ENCODE data around the gene EMID1.

The EMID1 gene

GRCh38 chr22:29205594-29206371 is at the start of gene EMID1:
Gene EMID1 (plus strand): TSS chr22:29205896. CDS start chr22:29206039, 143 bp downstream.
- peak; percentile 16 for DNase-seq (ENCODE audit: low read depth)
- TF ChIP-seq CTCF (IDR thresholded peaks at IDR 0.05; ENCODE audit: low read length, missing control alignments), result no peak
- H3K4me3 ChIP-seq (replicated peaks; ENCODE audit: low read depth, low read length), result peak within 1 kb of the TSS; percentile 47

- TF ChIP-seq CTCF (IDR thresholded peaks at IDR 0.05; ENCODE audit: low read length, missing control alignments), result no peak
- H3K4me3 ChIP-seq (replicated peaks; ENCODE audit: low read depth, low read length), result no peak overlapping the region
- no peak for DNase-seq (ENCODE audit: low read depth)
Observed at GRCh38 chr22:29155966-29156365, 49.7 kb upstream of the EMID1 start.

- no peak overlapping the region for H3K4me3 ChIP-seq (replicated peaks; ENCODE audit: low read depth, low read length)
- TF ChIP-seq CTCF (IDR thresholded peaks at IDR 0.05; ENCODE audit: low read length, missing control alignments), result peak; percentile 26
- peak; percentile 6 for DNase-seq (ENCODE audit: low read depth)
Observed at GRCh38 chr22:29156507-29156906, 49.2 kb upstream of the EMID1 start.

GRCh38 chr22:29157759-29158535 is 47.7 kb upstream of the EMID1 start:
- no peak for DNase-seq (ENCODE audit: low read depth)
- no peak for TF ChIP-seq CTCF (IDR thresholded peaks at IDR 0.05; ENCODE audit: low read length, missing control alignments)
- H3K4me3 ChIP-seq (replicated peaks; ENCODE audit: low read depth, low read length), result no peak overlapping the region

GRCh38 chr22:29158546-29158945 is 47.1 kb upstream of the EMID1 start:
- no peak for DNase-seq (ENCODE audit: low read depth)
- no peak for TF ChIP-seq CTCF (IDR thresholded peaks at IDR 0.05; ENCODE audit: low read length, missing control alignments)
- no peak overlapping the region for H3K4me3 ChIP-seq (replicated peaks; ENCODE audit: low read depth, low read length)

- DNase-seq (ENCODE audit: low read depth), result no peak
- no peak overlapping the region for H3K4me3 ChIP-seq (replicated peaks; ENCODE audit: low read depth, low read length)
- no peak for TF ChIP-seq CTCF (IDR thresholded peaks at IDR 0.05; ENCODE audit: low read length, missing control alignments)
Observed at GRCh38 chr22:29163808-29164207, 41.9 kb upstream of the EMID1 start.

Data from fibroblast of pulmonary artery (primary cell).